Mesothelial cell of epicardium (in vitro differentiated cells): ENCODE data around the gene TMEM252. TPM values are rescaled to one million over a fixed set of nuclear protein-coding genes. Genes with fewer than 3 reads are reported as not detected.
A peak's percentile ranks its signal among the peaks of the same experiment; 100 is the strongest.

Experiments
- DNase-seq, 2 experiments: peaks; one replicate each; pipeline ENCODE4 v3.0.0; 2021; ENCODE audit warnings: low spot score in 2 of 2; ENCODE audit not compliant: unreplicated experiment in 2 of 2
- H3K27ac Mint-ChIP-seq: 2 replicates; pipeline ENCODE4 v1.8.0; 2021; ENCODE audit warnings: mixed read lengths
- H3K27me3 Mint-ChIP-seq: 2 replicates; pipeline ENCODE4 v1.8.0; 2021; ENCODE audit warnings: low read depth, mixed read lengths
- H3K36me3 Mint-ChIP-seq: 2 replicates; pipeline ENCODE4 v1.8.0; 2021; ENCODE audit warnings: mixed read lengths
- H3K4me1 Mint-ChIP-seq: 2 replicates; pipeline ENCODE4 v1.8.0; 2021; ENCODE audit warnings: mixed read lengths
- H3K4me3 Mint-ChIP-seq: 2 replicates; pipeline ENCODE4 v1.8.0; 2021; ENCODE audit warnings: mild to moderate bottlenecking, moderate library complexity, mixed read lengths
- H3K9me3 Mint-ChIP-seq: 2 replicates; pipeline ENCODE4 v1.8.0; 2021; ENCODE audit warnings: mixed read lengths
- CTCF ChIP-seq: fragments of 200-600 bp; sonication (generic); IDR thresholded peaks from one replicate; pipeline ENCODE4 v1.5.0; 2021; ENCODE audit warnings: antibody characterized with exemption; ENCODE audit not compliant: unreplicated experiment
- total RNA-seq: library from RNA; stranded (reverse); gene quantifications from 3 replicates; pipeline ENCODE4 v1.2.1, GENCODE V29; 2021

Gene TMEM252
- total RNA-seq, 1 donor from 2014 or later, result not detected

DNA sequence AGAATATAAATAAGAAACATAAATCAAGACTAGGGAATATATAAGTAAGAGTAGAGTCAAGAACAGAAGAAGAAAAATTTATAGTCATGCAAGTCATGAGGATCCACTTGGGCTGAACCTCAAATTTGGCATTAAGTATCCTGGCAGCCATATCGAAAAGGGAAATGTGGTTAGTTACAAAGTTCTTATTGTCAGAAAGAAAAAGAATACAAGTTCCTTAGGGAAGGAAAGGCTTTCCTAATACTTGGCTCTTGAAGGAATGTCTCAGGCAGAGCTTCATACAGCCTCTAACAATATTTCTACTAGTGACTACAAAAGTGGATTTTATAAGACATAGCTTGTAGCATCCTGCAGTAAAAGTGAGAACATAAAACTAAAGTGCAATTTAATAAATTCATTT is 45.4 kb downstream of the TMEM252 start:
- Mint-ChIP-seq H3K9me3 (no peaks in the 10 kb centered on the region), H3K36me3 (no peaks in the 10 kb centered on the region), H3K27ac (no peak overlapping the region), H3K4me3 (no peak overlapping the region), H3K27me3 (peaks cover 11% of the 10 kb centered on the region), H3K4me1 (peaks cover 24% of the 10 kb centered on the region)
- DNase-seq, result no peak
- no peak for TF ChIP-seq CTCF

DNA sequence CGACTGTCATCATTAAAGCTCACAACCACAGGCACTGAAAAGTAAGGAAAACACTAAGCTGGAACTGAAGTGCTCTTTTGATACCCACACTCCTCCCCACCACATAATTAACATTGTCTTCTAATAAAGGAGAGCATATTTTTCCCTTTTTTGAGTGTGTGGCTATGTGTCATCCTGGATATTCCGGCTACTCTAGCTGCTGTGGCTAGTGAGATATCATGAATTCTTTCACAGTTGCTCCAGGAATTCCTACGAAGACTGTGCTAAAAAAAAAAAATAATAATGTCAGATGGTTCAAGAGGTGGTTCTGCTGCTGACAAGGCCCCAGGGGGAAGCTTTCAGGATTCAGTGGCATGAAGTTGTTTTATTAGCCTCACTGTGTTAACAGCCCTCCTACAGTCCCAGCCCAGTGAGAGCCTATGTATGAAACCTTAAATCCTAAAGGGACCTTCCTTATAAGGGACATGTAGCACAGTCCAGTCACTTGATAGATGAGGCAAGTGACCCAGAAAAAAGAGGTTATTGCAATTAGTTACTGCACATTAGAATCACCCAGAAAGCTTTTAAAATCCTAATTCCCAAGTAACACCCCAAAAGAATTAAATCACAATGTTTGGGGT is 46.6 kb downstream of the TMEM252 start:
- Mint-ChIP-seq H3K27ac (peak overlapping the region; percentile 0), H3K4me1 (peaks cover 20% of the 10 kb centered on the region), H3K4me3 (no peak overlapping the region), H3K9me3 (no peaks in the 10 kb centered on the region), H3K27me3 (peaks cover 9% of the 10 kb centered on the region), H3K36me3 (no peaks in the 10 kb centered on the region)
- TF ChIP-seq CTCF, result no peak
- DNase-seq, result no peak

GRCh38 chr9:68493541-68493940 is 47.1 kb downstream of the TMEM252 start:
- H3K27me3 Mint-ChIP-seq, result peaks cover 9% of the 10 kb centered on the region
- H3K9me3 Mint-ChIP-seq, result no peaks in the 10 kb centered on the region
- H3K36me3 Mint-ChIP-seq, result no peaks in the 10 kb centered on the region
- H3K4me1 Mint-ChIP-seq, result peaks cover 20% of the 10 kb centered on the region
- DNase-seq, result no peak
- peak overlapping the region; percentile 0 for H3K27ac Mint-ChIP-seq
- no peak for TF ChIP-seq CTCF
- H3K4me3 Mint-ChIP-seq, result no peak overlapping the region

DNA sequence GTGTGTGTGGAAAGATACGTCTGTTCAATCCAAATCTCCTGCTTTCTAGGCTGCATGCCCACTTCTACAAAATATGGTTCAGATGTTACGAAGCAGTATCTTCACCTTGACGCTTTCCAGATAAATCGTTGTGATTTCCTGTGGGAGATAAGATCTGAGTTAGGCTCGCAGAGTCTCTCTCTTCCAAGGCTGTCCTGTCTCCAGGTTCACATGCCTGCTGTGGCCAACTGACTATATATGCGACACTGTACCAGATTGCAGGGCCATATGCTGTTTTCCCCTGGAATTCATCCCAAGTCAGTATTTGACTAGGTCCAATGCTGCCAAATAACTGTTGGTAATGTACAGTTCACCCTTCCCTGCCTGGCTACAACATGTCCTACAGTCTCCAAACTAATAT is 47.9 kb downstream of the TMEM252 start:
- no peak for DNase-seq
- Mint-ChIP-seq H3K9me3 (no peaks in the 10 kb centered on the region), H3K27ac (peak overlapping the region; percentile 7), H3K4me3 (no peak overlapping the region), H3K4me1 (peaks cover 20% of the 10 kb centered on the region), H3K27me3 (peaks cover 9% of the 10 kb centered on the region), H3K36me3 (no peaks in the 10 kb centered on the region)
- TF ChIP-seq CTCF, result no peak

DNA sequence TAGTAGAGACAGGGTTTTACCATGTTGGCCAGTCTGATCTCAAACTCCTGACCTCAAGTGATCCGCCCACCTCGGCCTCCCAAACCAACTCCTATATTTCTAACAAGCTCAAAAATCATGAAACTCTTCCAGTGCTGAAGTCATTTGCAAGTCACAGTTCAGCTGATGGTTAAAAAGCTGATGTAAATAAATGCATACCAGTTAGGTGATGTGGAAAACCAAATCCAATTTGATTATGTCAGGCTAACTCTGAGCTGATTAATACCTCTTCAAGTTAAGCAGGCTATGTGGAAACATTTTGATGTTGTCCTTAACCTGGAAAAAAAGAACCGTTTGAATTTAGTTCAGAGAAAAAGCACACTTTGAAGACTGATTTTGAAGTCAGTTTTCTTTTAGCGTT is 51.0 kb downstream of the TMEM252 start:
- peaks cover 10% of the 10 kb centered on the region for H3K36me3 Mint-ChIP-seq
- DNase-seq, result no peak
- no peak overlapping the region for H3K27ac Mint-ChIP-seq
- H3K9me3 Mint-ChIP-seq, result peaks cover 17% of the 10 kb centered on the region
- H3K4me1 Mint-ChIP-seq, result peaks cover 20% of the 10 kb centered on the region
- H3K4me3 Mint-ChIP-seq, result no peak overlapping the region
- TF ChIP-seq CTCF, result no peak
- peaks cover 4% of the 10 kb centered on the region for H3K27me3 Mint-ChIP-seq

GRCh38 chr9:68488126-68488525 is 52.6 kb downstream of the TMEM252 start:
- Mint-ChIP-seq H3K9me3 (peaks cover 24% of the 10 kb centered on the region), H3K36me3 (peaks cover 10% of the 10 kb centered on the region), H3K27ac (no peak overlapping the region), H3K4me1 (peaks cover 11% of the 10 kb centered on the region), H3K4me3 (no peak overlapping the region), H3K27me3 (peaks cover 3% of the 10 kb centered on the region)
- DNase-seq, result no peak
- no peak for TF ChIP-seq CTCF
